Astrocyte (in vitro differentiated cells and primary cell): ENCODE data around the gene TELO2. TPM values are rescaled to one million over a fixed set of nuclear protein-coding genes. Genes with fewer than 3 reads are reported as not detected.

ENCODE experiments used
- DNase-seq: peaks from one replicate; pipeline ENCODE4 v3.0.0-alpha.2; 2010; ENCODE audit warnings: low read depth
- FAIRE-seq: peaks from 2 replicates; lab custom pipeline; 2011; peaks lifted over from hg19 to GRCh38; lab: Jason Lieb, UNC
- H2AFZ ChIP-seq: 2 replicates; pipeline ENCODE4 v1.6.0; 2012; ENCODE audit warnings: low read depth, low read length, inconsistent platforms
- H3K27ac ChIP-seq: 2 replicates; pipeline ENCODE4 v1.5.1; 2011; ENCODE audit warnings: low read depth, low read length, inconsistent platforms
- H3K27me3 ChIP-seq: 2 replicates; pipeline ENCODE4 v1.6.0; 2011; ENCODE audit warnings: low read length, inconsistent platforms; ENCODE audit not compliant: insufficient read depth
- H3K36me3 ChIP-seq: 2 replicates; pipeline ENCODE4 v1.5.1; 2011; ENCODE audit warnings: low read length, inconsistent platforms; ENCODE audit not compliant: insufficient read depth
- H3K4me1 ChIP-seq: 2 replicates; pipeline ENCODE4 v1.5.1; 2011; ENCODE audit warnings: low read length, inconsistent platforms; ENCODE audit not compliant: insufficient read depth
- H3K4me2 ChIP-seq: 2 replicates; pipeline ENCODE4 v1.6.0; 2012; ENCODE audit warnings: low read length, inconsistent platforms
- H3K4me3 ChIP-seq: 2 replicates; pipeline ENCODE4 v1.5.1; 2011; ENCODE audit warnings: low read depth, mild to moderate bottlenecking, low read length, inconsistent platforms; ENCODE audit not compliant: insufficient read depth
- H3K79me2 ChIP-seq: 2 replicates; pipeline ENCODE4 v1.6.0; 2012; ENCODE audit warnings: mild to moderate bottlenecking, low read length, inconsistent platforms; ENCODE audit not compliant: insufficient read depth
- H3K9ac ChIP-seq: 2 replicates; pipeline ENCODE4 v1.6.0; 2012; ENCODE audit warnings: mild to moderate bottlenecking, low read length, inconsistent platforms
- H3K9me3 ChIP-seq: 2 replicates; pipeline ENCODE4 v1.5.1; 2012; ENCODE audit warnings: low read depth, mild to moderate bottlenecking, low read length, inconsistent platforms; ENCODE audit not compliant: insufficient read depth
- H4K20me1 ChIP-seq: 2 replicates; pipeline ENCODE4 v1.6.0; 2012; ENCODE audit warnings: low read length, inconsistent platforms; ENCODE audit not compliant: insufficient read depth
- H3K27ac Mint-ChIP-seq: one replicate; pipeline ENCODE4 v1.8.0; 2021; ENCODE audit warnings: mild to moderate bottlenecking, mixed read lengths; ENCODE audit not compliant: unreplicated experiment
- H3K27me3 Mint-ChIP-seq: one replicate; pipeline ENCODE4 v1.8.0; 2021; ENCODE audit warnings: low read depth, mixed read lengths; ENCODE audit not compliant: unreplicated experiment
- H3K36me3 Mint-ChIP-seq: one replicate; pipeline ENCODE4 v1.8.0; 2021; ENCODE audit warnings: low read depth, mixed read lengths; ENCODE audit not compliant: unreplicated experiment
- H3K4me1 Mint-ChIP-seq: one replicate; pipeline ENCODE4 v1.8.0; 2021; ENCODE audit warnings: low read depth, mixed read lengths; ENCODE audit not compliant: unreplicated experiment
- H3K4me3 Mint-ChIP-seq: one replicate; pipeline ENCODE4 v1.8.0; 2021; ENCODE audit warnings: mild to moderate bottlenecking, moderate library complexity, mixed read lengths; ENCODE audit not compliant: unreplicated experiment
- H3K9me3 Mint-ChIP-seq: one replicate; pipeline ENCODE4 v1.8.0; 2021; ENCODE audit warnings: mild to moderate bottlenecking, mixed read lengths; ENCODE audit not compliant: unreplicated experiment
- CTCF ChIP-seq: IDR thresholded peaks from 2 replicates; pipeline ENCODE4 v1.5.1; 2011; ENCODE audit warnings: low read depth, mild to moderate bottlenecking, inconsistent platforms, low read length, moderate library complexity; ENCODE audit not compliant: insufficient read depth
- EZH2 ChIP-seq: IDR thresholded peaks from 2 replicates; pipeline ENCODE4 v1.6.1; 2012; ENCODE audit warnings: mild to moderate bottlenecking, low read length, inconsistent platforms; ENCODE audit not compliant: insufficient read depth
- total RNA-seq: library from RNA; stranded (reverse); gene quantifications from 2 replicates; pipeline ENCODE4 v1.2.1, GENCODE V29; 2021

The TELO2 gene
- total RNA-seq, 1 donor from 2014 or later, result 21.1 TPM

GRCh38 chr16:1539720-1540555, 46.8 kb downstream of the TELO2 start:
- H3K9me3 ChIP-seq, result no peaks in the 10 kb centered on the region
- FAIRE-seq (no peak), DNase-seq (no peak)
- Mint-ChIP-seq H3K9me3 (no peaks in the 10 kb centered on the region), H3K4me1 (peaks cover 7% of the 10 kb centered on the region), H3K27ac (no peak overlapping the region), H3K27me3 (peaks cover 5% of the 10 kb centered on the region), H3K36me3 (peaks cover 2% of the 10 kb centered on the region), H3K4me3 (no peak overlapping the region)
- H3K4me1 ChIP-seq, result peaks cover 6% of the 10 kb centered on the region
- no peak overlapping the region for H3K4me2 ChIP-seq
- no peak overlapping the region for H3K9ac ChIP-seq
- H3K4me3 ChIP-seq, result no peak overlapping the region
- no peak overlapping the region for H2AFZ ChIP-seq
- TF ChIP-seq EZH2 (no peak), CTCF (no peak)
- no peaks in the 10 kb centered on the region for H3K27me3 ChIP-seq
- H3K79me2 ChIP-seq, result peaks cover 15% of the 10 kb centered on the region
- H3K36me3 ChIP-seq, result no peaks in the 10 kb centered on the region
- H3K27ac ChIP-seq, result no peak overlapping the region
- peaks cover 11% of the 10 kb centered on the region for H4K20me1 ChIP-seq

DNA sequence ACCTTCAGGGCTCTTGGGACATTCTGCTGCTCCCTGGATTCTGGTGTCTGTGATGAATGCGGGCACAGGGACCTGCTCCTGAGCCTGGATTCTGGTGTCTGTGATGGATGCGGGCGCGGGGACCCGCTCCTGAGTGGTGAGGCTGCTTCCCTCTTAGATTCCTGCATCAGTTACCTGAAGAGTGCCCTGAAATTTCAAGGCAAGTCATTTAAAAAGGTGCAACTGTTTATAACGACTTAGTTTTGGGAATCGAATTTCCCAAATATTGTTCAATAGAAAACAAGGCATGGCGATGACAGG, 47.3 kb downstream of the TELO2 start:
- Mint-ChIP-seq H3K27me3 (peaks cover 5% of the 10 kb centered on the region), H3K9me3 (no peaks in the 10 kb centered on the region), H3K27ac (no peak overlapping the region), H3K4me3 (no peak overlapping the region), H3K4me1 (peaks cover 10% of the 10 kb centered on the region), H3K36me3 (no peaks in the 10 kb centered on the region)
- Histone ChIP-seq H3K36me3 (no peaks in the 10 kb centered on the region), H3K9me3 (no peaks in the 10 kb centered on the region), H2AFZ (no peak overlapping the region), H3K79me2 (peaks cover 9% of the 10 kb centered on the region), H3K9ac (no peak overlapping the region), H4K20me1 (peaks cover 6% of the 10 kb centered on the region), H3K4me2 (no peak overlapping the region), H3K4me1 (peaks cover 6% of the 10 kb centered on the region), H3K4me3 (no peak overlapping the region), H3K27ac (no peak overlapping the region), H3K27me3 (no peaks in the 10 kb centered on the region)
- no peak for DNase-seq
- FAIRE-seq, result no peak
- TF ChIP-seq CTCF, result no peak
- no peak for TF ChIP-seq EZH2
